ENCODE measurements around the gene HCST.

HCST gene

DNA sequence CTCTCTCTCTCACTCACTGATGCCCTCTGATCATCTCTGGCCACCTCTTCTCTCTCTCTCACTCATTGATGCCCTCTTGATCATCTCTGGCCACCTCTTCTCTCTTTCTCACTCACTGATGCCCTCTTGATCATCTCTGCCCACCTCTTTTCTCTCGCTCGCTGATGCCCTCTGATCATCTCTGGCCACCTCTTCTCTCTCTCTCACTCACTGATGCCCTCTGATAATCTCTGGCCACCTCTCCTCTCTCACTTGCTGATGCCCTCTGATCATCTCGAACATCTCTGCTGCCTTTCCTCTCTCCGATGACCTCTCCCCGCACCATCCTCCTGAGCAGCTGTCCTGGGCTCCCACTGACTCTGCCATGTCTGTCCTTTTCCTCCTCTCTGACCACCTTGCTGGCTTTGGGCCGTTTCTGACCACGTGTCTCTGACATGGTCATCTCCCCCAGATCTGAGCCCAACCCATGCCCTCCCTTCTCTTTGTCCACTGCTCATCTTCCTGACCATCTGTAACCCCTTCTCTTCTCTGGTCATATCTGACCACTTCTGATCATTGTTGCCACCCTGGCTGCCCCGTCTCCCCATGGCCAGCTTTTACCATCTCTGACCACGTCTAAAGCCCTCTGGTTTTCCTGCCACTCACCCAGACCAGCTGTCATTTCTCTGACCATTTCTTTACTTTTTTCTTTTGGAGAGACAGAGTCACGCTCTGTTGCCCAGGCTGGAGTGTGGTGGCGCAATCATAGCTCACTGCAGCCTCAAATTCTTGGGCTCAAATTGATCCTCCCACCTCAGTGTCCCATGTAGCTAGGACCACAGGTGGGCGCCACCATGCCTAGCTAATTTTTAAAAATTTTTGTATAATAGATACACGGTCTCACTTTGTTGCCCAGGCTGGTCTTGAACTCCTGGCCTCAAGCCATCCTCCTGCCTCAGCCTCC is 36.2 kb downstream of the HCST start:
- no peak for DNase-seq

DNA sequence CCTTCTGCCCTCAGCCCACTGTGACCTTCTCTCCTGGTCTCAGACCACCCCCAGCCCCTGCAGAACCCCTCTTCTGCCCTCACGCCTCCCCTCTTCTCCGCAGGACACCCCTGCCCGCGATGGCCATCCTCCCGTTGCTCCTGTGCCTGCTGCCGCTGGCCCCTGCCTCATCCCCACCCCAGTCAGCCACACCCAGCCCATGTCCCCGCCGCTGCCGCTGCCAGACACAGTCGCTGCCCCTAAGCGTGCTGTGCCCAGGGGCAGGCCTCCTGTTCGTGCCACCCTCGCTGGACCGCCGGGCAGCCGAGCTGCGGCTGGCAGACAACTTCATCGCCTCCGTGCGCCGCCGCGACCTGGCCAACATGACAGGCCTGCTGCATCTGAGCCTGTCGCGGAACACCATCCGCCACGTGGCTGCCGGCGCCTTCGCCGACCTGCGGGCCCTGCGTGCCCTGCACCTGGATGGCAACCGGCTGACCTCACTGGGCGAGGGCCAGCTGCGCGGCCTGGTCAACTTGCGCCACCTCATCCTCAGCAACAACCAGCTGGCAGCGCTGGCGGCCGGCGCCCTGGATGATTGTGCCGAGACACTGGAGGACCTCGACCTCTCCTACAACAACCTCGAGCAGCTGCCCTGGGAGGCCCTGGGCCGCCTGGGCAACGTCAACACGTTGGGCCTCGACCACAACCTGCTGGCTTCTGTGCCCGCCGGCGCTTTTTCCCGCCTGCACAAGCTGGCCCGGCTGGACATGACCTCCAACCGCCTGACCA is 37.2 kb downstream of the HCST start:
- no peak for DNase-seq

DNA sequence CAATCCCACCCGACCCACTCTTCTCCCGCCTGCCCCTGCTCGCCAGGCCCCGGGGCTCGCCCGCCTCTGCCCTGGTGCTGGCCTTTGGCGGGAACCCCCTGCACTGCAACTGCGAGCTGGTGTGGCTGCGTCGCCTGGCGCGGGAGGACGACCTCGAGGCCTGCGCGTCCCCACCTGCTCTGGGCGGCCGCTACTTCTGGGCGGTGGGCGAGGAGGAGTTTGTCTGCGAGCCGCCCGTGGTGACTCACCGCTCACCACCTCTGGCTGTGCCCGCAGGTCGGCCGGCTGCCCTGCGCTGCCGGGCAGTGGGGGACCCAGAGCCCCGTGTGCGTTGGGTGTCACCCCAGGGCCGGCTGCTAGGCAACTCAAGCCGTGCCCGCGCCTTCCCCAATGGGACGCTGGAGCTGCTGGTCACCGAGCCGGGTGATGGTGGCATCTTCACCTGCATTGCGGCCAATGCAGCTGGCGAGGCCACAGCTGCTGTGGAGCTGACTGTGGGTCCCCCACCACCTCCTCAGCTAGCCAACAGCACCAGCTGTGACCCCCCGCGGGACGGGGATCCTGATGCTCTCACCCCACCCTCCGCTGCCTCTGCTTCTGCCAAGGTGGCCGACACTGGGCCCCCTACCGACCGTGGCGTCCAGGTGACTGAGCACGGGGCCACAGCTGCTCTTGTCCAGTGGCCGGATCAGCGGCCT is 37.9 kb downstream of the HCST start:
- no peak for DNase-seq

DNA sequence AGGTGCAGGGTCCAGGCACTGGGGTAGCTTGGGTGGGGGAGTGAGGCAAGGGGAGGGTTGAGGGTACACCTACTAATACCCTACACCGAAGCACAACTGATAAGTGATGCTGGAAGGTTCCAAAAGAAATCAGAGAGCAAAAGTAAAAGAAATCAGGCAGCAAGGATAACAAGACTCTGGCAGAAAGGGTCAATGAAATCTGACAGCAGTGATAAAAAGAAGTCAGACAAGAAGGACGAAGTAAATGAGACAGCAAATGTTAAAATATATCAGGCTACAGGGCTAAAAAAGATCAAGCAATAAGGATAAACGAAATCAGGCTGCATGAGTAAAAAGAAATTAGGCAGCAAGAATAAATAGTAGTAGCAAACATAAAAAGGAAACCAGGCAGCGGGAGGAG is 38.5 kb downstream of the HCST start:
- DNase-seq, result no peak

DNA sequence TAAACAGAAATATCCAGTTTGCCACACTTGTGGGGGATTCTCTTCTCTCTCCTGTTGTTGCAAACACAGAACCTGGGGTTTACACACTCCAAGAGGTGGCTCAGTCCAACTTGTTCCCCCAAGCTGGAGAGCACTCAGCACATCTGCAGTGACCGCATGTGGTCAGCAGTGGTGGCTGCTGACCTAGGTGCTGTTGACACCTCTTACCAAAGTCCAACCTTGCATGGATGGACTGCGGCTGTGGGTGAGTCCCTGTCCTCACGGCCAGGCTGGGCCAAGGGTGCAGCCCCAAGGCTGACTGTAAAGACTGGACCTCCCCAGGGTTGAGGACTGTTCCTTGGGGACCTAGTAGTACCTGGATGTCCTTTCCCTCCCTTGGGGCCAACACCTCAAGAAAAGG is 39.9 kb downstream of the HCST start:
- no peak for DNase-seq

DNA sequence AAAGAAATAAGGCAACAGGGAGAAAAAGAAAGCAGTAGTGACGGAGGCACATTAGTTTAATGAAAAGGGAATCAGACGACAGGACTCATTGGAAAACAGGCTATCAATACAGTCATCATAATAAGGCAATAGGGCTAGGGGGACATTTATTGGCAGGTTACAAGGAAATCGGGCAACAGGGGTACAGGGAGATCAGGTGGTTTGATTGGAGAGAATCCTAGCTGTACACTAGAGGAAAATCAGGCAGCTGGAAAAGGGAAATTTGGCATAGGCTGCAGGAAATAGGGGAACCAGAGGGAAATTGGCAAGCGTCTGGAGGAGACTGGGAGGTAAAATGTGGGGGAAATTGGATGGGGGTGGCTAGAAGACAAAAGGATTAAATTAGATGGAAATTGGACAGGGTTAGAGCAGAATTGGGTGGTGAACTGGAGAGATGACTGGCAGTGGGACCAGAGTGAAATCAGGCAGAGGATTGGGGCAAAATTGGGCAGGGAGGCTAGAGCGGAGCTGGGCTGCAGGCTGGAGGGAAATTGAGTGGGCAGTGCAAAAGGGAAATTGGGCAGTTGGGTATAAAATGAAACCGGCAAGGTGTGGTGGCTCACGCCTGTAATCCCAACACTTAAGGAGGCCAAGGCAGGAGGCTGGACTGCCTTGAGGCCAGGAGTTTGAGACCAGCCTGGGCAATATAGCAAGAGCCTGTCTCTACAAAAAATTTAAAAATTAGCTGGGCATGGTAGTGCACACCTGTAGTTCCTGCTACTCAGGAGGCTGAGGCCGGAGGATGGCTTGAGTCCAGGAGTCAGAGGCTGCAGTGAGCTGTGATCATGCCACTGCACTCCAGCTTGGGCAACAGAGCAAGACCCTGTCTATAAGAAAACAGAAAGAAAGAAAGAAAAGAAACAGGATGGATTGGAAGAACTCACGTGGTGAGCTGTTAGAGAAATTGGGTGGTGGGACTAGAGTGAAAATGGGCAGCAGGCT is 41.3 kb downstream of the HCST start:
- no peak for DNase-seq

DNA sequence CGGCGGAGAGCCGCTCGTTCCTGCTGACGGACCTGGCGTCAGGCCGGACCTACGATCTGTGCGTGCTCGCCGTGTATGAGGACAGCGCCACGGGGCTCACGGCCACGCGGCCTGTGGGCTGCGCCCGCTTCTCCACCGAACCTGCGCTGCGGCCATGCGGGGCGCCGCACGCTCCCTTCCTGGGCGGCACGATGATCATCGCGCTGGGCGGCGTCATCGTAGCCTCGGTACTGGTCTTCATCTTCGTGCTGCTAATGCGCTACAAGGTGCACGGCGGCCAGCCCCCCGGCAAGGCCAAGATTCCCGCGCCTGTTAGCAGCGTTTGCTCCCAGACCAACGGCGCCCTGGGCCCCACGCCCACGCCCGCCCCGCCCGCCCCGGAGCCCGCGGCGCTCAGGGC is 42.2 kb downstream of the HCST start:
- no peak for DNase-seq

DNA sequence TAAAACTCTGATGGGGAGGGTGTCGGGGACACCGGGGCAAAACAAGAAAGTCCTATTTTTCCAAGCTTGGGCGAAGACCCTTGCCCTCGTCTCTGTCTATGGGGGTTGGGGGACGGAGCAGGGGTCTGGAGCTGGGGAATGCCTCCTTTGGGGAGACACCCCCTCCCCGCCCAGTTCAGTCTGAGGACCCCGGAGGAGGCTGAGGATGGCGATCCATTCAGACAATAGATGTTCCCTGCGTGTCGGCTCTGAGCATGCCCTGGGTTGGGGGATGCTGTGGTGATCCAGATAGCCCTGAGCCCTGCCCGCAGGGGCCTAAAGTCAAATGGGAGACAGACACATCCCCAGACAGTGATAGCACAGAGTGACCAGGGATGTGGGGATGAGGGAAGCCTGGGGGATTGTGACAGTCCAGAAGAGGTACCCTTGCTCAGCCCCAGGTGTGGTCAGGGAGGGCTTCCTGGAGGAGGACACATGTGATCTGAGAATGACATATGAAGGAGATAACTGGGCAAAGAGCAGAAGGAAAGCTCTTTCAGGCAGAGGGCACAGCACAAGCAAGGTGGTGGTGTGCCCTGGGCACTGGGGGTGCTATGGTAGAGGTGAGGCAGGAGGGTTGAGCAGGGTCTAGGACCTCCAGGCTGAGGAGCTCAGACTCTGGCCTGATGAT is 42.9 kb downstream of the HCST start:
- no peak for DNase-seq

DNA sequence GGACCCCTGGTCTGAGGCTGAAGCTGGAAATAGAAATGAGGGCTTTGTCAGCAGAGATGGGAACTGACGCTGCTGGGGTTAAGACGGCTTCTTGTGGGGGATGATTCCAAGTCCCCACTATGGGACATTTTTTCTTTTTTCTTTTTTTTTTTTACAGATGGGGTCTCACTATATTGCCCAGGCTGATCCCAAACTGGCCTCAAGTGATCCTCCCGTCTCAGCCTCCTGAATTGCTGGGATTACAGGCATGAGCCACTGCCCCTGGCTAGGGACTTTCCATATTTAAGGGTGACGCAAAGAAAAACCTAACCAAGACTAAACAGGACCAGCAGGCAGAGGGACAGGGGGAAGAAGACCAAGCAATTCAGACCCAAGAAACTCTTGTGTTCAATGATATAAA is 43.9 kb downstream of the HCST start:
- DNase-seq, result no peak

DNA sequence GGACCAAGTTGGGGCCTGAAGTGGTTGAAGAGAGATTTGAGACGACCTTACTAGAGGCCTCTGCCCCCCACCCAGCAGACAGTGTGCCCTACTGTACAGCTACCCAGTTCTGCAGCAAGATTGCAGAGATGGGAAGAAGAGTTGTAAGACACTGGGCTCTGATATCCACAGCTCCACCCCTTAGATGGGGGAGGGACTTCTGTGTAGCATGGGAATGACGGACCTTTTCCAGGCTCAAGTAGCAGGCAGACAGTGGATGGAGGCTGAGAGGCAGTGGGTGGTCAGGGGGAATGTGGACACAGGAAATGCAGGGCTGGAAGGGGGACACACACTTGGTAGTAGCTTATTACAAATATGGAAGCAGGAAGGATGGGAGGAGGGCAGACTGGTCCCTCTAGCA is 46.8 kb downstream of the HCST start:
- DNase-seq, result no peak
